GM21360 (cell line): ENCODE results near the gene WRAP73.
A peak's percentile ranks its signal among the peaks of the same experiment; 100 is the strongest.

ENCODE experiments used
- ATAC-seq: cut with Tn5 transposase; IDR thresholded peaks from one replicate; pipeline ENCODE4 v1.9.1; 2021; ENCODE audit warnings: mild to moderate bottlenecking, moderate library complexity; ENCODE audit not compliant: unreplicated experiment

Gene WRAP73

GRCh38 chr1:3649342-3650247 is at the start of gene WRAP73:
TSS of gene WRAP73 (minus strand) at chr1:3650103. CDS start at chr1:3649999, 104 bp downstream.
- peak; percentile 80 for ATAC-seq

GRCh38 chr1:3699596-3699995 is 49.7 kb upstream of the WRAP73 start:
- ATAC-seq, result no peak

GRCh38 chr1:3698660-3699408 is 48.9 kb upstream of the WRAP73 start:
- ATAC-seq, result no peak

GRCh38 chr1:3697810-3698209 is 47.9 kb upstream of the WRAP73 start:
- ATAC-seq, result no peak

GRCh38 chr1:3697104-3697503 is 47.2 kb upstream of the WRAP73 start:
- no peak for ATAC-seq

- no peak for ATAC-seq
Observed at GRCh38 chr1:3696689-3697088, 46.8 kb upstream of the WRAP73 start.

GRCh38 chr1:3695326-3696217 is 45.7 kb upstream of the WRAP73 start:
- ATAC-seq, result no peak

- no peak for ATAC-seq
Observed at GRCh38 chr1:3693321-3693720, 43.4 kb upstream of the WRAP73 start.

GRCh38 chr1:3692598-3692997 is 42.7 kb upstream of the WRAP73 start:
- ATAC-seq, result no peak

- ATAC-seq, result no peak
Observed at GRCh38 chr1:3691421-3692204, 41.7 kb upstream of the WRAP73 start.

GRCh38 chr1:3690282-3691065 is 40.6 kb upstream of the WRAP73 start:
- ATAC-seq, result no peak

GRCh38 chr1:3689138-3689750 is 39.3 kb upstream of the WRAP73 start:
- ATAC-seq, result no peak

- no peak for ATAC-seq
Observed at GRCh38 chr1:3688356-3689137, 38.6 kb upstream of the WRAP73 start.

- ATAC-seq, result no peak
Observed at GRCh38 chr1:3687504-3687903, 37.6 kb upstream of the WRAP73 start.

- ATAC-seq, result no peak
Observed at GRCh38 chr1:3685906-3686305, 36.0 kb upstream of the WRAP73 start.

- no peak for ATAC-seq
Observed at GRCh38 chr1:3685222-3685621, 35.3 kb upstream of the WRAP73 start.

GRCh38 chr1:3683992-3684391 is 34.1 kb upstream of the WRAP73 start:
- ATAC-seq, result no peak

GRCh38 chr1:3683197-3683596 is 33.3 kb upstream of the WRAP73 start:
- no peak for ATAC-seq
